ENCODE measurements around the gene APRT. TPM values are rescaled to one million over a fixed set of nuclear protein-coding genes. Genes with fewer than 3 reads are reported as not detected.
A peak's percentile ranks its signal among the peaks of the same experiment; 100 is the strongest.

Gene APRT
- total RNA-seq, 2 donors from 2014 or later, result 116 to 139 TPM

DNA sequence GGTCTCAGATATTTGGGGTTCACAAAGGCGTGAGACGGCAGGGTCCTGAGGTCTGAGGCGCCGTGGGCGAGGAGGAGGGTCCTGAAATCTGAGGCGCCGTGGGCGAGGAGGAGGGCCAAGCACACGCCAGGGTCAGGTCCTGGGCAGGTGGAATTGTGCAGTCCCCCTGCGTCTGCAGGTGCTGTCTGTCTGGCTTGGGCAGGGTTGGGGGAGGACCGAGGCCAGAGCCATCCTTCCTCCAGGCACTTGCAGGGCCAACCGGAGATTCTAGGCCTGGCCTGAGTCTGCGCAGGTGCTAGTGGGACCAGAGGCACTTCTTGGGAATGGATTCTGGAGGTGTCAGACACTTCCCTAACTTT lies 2.4 kb upstream of the APRT start:
- peaks cover 0 to 2% of the 10 kb centered on the region in 2 donors for H3K36me3 Mint-ChIP-seq (ENCODE audit: insufficient read depth in 2 of 2)
- DNase-seq, result no peak
- H3K9me3 Mint-ChIP-seq, result no peaks in the 10 kb centered on the region
- no peak for ATAC-seq (replicated peaks in 1 of 2)
- H3K27ac Mint-ChIP-seq, result no peak overlapping the region
- peaks cover 23% of the 10 kb centered on the region for H3K4me1 Mint-ChIP-seq (ENCODE audit: low read depth)
- no peaks in the 10 kb centered on the region for H3K27me3 Mint-ChIP-seq (ENCODE audit: low read depth)
- H3K4me3 Mint-ChIP-seq, result peak overlapping the region; percentile 7 to 25

DNA sequence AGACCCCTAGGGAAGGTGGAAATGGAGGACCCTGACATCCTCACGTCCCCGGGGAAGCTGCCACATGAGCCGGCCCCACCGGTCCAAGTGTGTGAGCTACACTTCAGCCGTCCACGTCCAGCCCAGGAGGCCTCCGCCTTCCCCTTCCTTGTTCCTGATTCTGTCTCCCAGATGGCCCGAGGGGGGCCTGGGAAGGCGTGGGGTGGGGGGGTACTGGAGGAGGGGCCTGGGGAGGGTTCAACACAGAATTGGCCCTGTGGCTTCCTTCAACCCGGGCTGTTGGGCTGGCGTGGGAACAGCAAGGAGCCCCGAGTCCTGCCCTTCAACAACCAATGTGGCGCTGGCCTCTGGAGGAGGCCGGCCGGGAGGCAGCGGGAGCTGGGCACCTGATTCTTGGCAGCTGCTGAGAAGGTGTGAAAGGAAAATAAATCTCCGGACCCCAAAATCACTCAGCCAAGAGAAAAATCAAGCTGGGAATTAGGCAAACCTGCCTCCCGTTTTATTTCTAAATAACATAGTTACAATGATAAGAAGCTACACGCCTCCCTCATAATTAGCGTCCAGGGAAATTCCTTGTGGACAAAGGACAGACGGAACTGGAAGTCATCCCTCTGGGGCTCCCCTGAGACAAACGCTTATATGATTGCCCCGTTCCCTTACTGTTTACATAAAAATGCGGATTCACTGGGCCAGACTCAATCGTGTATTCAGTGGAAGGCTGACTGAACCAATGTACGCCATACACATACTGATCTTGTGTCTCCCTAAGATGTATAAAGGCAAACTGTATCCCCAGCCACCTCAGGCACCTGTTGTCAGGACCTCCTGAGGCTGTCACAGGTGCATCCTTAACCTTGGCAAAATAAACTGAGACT lies 1.8 kb upstream of the APRT start:
- no peaks in the 10 kb centered on the region for H3K27me3 Mint-ChIP-seq (ENCODE audit: low read depth)
- H3K9me3 Mint-ChIP-seq, result no peaks in the 10 kb centered on the region
- H3K4me3 Mint-ChIP-seq, result peak overlapping the region; percentile 90 to 97

DNA sequence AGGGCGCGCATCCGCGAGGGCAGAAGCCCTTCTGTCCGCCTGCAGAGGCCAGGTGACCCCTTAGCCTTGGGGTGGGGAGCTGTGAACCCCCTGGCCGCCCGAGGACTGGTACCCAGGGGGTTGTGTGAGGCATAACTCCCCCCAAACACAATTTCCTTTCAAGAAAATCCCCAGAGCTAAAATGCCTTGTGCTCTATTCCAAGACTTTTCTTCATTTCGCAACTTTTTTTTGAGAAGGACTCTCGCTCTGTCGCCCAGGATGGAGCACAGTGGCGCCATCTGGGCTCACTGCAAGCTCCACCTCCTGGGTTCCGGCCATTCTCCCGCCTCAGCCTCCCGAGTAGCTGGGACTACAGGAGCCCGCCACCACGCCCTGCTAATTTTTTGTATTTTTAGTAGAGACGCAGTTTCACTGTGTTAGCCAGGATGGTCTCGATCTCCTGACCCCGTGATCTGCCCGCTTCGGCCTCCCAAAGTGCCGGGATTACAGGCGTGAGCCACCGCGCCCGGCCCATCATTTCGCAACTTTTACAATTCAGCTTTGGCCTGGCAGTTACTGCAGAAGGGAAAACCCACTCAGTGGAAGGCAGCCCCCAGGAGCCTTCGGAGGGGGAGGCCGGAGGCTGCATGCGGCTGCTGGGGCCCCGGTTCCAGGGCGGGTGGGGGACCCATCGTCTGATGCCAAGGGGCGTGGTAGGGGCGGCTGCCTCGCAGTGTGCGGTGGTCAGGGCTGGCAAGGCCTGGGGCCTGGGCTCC lies 963 bp upstream of the APRT start:
- DNase-seq (peak; percentile 31 to 36), ATAC-seq (replicated peaks in 1 of 2) (no peak)
- no peaks in the 10 kb centered on the region for H3K9me3 Mint-ChIP-seq
- no peaks in the 10 kb centered on the region for H3K27me3 Mint-ChIP-seq (ENCODE audit: low read depth)
- H3K36me3 Mint-ChIP-seq (ENCODE audit: insufficient read depth in 2 of 2), result peaks cover 0 to 2% of the 10 kb centered on the region in 2 donors
- peaks cover 36% of the 10 kb centered on the region for H3K4me1 Mint-ChIP-seq (ENCODE audit: low read depth)
- peak overlapping the region; percentile 90 to 97 for H3K4me3 Mint-ChIP-seq
- peak overlapping the region; percentile 76 for H3K27ac Mint-ChIP-seq

More for the DNA sequence above, 1.8 kb upstream of the APRT start:
- no peak for ATAC-seq (replicated peaks in 1 of 2)
- Mint-ChIP-seq H3K4me1 (ENCODE audit: low read depth) (peaks cover 28% of the 10 kb centered on the region), H3K36me3 (ENCODE audit: insufficient read depth in 2 of 2) (peaks cover 0 to 2% of the 10 kb centered on the region in 2 donors), H3K27ac (no peak overlapping the region)
- no peak for DNase-seq

DNA sequence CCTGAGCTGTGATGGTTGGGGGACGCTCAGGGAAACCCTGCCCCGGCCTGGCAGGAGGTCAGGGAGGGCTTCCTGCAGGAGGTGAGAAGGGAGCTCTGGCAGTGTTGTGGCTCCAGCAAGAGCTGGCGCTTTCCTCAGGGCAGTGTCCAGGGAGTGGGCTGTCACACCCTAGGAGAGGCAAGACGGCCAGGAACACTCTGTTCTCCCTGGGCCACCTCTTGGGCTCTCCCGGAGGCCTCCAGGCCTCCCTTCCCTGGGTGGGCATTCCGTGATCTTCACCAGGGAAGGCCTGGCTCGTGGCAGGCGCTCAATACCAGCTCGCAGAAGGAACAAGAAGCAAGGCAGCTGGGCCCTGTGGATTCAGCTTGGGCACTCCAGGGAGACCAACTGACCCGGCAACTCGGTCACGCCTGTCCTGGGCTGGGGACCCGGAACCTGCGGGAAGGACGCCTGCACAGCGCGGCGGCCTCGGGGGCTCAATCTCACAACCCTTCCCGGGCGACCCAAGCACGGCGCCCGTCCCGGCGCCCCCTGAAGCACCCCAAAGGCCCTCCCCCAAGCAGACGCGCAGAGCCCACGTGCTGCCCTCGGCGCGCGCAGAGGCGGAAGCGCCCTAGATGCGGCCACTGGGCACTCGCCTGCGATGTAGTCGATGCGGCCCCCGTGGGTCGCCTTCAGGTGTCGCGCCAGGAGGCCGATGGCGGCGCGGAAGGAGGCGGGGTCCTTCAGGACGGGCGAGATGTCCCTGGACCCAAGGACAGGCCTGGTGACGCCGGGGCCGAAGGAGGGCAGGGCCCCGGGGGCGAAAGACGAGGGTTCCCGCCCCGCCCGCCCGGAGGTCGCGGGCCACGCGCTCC lies 588 bp downstream of the APRT start:
- peaks cover 0 to 2% of the 10 kb centered on the region in 2 donors for H3K36me3 Mint-ChIP-seq (ENCODE audit: insufficient read depth in 2 of 2)
- peak; percentile 64 to 65 for ATAC-seq (replicated peaks in 1 of 2)
- no peaks in the 10 kb centered on the region for H3K9me3 Mint-ChIP-seq
- H3K27me3 Mint-ChIP-seq (ENCODE audit: low read depth), result no peaks in the 10 kb centered on the region
- peaks cover 36% of the 10 kb centered on the region for H3K4me1 Mint-ChIP-seq (ENCODE audit: low read depth)
- peak overlapping the region; percentile 97 to 98 for H3K4me3 Mint-ChIP-seq
- DNase-seq, result peak; percentile 78 to 80
- peak overlapping the region; percentile 96 for H3K27ac Mint-ChIP-seq

DNA sequence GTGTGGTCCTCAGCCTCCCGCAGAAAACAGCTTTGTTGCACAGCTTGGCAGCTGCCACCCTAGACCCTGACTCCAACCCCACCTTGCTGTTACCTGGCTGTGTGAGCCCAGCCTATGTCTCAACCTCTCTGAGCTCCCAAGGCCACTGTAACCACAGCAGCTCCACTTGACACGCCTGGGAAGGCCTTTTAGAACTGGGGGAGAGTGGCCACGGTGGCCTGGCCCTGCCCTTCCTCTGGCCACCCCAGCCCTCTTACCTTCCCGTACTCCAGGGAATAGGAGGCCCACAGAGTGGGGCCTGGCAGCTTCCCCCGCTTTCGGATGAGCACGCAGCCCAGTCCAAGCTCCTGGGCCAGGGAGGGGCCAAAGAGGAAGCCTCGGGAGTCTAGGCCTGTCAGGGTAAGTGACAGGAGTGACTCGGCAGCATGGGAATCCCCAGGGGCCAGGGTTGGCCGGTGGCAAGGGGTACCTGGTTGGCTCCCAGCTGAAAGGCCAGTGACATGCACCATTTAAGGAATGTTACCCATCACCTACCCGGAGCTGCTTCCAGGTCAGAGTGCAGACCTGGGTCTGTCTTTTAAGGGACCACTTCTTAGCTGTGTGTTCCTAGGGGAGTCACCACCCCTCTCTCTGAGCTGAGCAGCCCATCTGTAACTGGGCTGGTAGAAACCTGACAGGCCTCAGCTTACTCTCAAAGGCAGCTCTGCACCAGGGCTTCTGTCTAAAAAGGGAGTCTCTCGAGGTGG lies 1.4 kb downstream of the APRT start:
- peaks cover 0 to 2% of the 10 kb centered on the region in 2 donors for H3K36me3 Mint-ChIP-seq (ENCODE audit: insufficient read depth in 2 of 2)
- no peaks in the 10 kb centered on the region for H3K9me3 Mint-ChIP-seq
- H3K4me3 Mint-ChIP-seq, result peak overlapping the region; percentile 97 to 98
- ATAC-seq (replicated peaks in 1 of 2) (no peak), DNase-seq (peak; percentile 46 to 51)
- H3K27ac Mint-ChIP-seq, result peak overlapping the region; percentile 96
- H3K27me3 Mint-ChIP-seq (ENCODE audit: low read depth), result no peaks in the 10 kb centered on the region
- peaks cover 36% of the 10 kb centered on the region for H3K4me1 Mint-ChIP-seq (ENCODE audit: low read depth)

DNA sequence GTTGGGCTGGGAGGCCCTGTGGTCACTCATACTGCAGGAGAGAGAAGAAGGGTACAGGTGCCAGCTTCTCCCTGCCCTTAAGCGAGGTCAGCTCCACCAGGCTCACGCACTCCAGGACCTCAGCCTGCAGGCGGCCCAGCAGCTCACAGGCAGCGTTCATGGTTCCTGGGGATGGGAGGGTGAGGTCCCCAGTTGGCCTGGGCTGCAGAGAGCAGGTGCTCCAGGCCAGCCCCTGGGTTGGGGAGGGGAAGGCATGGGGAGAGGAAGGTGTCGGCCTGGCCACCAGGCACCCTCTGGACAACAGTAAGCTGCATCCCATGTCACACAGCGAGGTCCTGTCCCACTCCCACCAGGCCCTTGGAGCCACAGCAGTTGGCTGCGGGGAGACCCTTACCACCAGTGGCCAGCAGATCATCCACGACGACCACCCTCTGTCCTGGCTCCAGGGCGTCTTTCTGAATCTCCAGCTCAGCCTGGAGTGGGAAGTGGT lies 2.0 kb downstream of the APRT start:
- Mint-ChIP-seq H3K9me3 (no peaks in the 10 kb centered on the region), H3K27me3 (ENCODE audit: low read depth) (no peaks in the 10 kb centered on the region), H3K4me3 (peak overlapping the region; percentile 97 to 98), H3K36me3 (ENCODE audit: insufficient read depth in 2 of 2) (peaks cover 0 to 2% of the 10 kb centered on the region in 2 donors), H3K4me1 (ENCODE audit: low read depth) (peaks cover 36% of the 10 kb centered on the region), H3K27ac (no peak overlapping the region)
- ATAC-seq (replicated peaks in 1 of 2), result no peak
- DNase-seq, result no peak

DNA sequence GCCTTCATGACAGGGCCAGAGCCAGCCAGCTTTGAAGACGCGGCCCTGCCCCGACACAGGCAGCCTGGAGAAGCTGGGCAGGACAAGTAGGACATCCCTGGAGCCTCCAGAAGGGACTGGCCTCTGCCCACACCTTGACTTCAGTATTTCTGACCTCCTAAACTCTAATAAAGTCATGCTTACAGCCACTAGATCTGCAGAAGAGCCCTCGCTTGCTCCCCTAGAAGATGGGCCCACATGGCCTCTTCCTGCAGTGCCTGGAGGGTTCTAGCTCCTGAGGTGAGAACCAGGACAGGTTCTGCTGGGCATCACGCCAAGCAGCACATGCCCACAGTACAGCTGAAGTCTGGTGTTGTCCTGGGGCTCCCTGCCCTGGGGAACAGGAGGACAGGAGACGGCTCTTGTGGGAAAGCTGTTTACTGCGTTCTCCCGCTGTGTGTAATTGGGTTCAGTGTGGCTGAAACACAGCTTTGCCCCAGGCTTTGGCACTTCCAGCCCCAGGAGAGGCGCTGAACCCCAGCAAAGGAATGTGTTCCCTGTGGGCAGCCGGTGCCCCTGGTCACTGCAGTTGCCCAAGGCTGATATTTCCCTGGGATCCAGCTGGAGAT lies 2.6 kb downstream of the APRT start:
- H3K36me3 Mint-ChIP-seq (ENCODE audit: insufficient read depth in 2 of 2), result peaks cover 0 to 2% of the 10 kb centered on the region in 2 donors
- peak overlapping the region; percentile 28 for H3K27ac Mint-ChIP-seq
- H3K9me3 Mint-ChIP-seq, result no peaks in the 10 kb centered on the region
- peaks cover 36% of the 10 kb centered on the region for H3K4me1 Mint-ChIP-seq (ENCODE audit: low read depth)
- no peaks in the 10 kb centered on the region for H3K27me3 Mint-ChIP-seq (ENCODE audit: low read depth)
- ATAC-seq (replicated peaks in 1 of 2), result no peak
- no peak for DNase-seq
- peak overlapping the region; percentile 97 to 98 for H3K4me3 Mint-ChIP-seq

DNA sequence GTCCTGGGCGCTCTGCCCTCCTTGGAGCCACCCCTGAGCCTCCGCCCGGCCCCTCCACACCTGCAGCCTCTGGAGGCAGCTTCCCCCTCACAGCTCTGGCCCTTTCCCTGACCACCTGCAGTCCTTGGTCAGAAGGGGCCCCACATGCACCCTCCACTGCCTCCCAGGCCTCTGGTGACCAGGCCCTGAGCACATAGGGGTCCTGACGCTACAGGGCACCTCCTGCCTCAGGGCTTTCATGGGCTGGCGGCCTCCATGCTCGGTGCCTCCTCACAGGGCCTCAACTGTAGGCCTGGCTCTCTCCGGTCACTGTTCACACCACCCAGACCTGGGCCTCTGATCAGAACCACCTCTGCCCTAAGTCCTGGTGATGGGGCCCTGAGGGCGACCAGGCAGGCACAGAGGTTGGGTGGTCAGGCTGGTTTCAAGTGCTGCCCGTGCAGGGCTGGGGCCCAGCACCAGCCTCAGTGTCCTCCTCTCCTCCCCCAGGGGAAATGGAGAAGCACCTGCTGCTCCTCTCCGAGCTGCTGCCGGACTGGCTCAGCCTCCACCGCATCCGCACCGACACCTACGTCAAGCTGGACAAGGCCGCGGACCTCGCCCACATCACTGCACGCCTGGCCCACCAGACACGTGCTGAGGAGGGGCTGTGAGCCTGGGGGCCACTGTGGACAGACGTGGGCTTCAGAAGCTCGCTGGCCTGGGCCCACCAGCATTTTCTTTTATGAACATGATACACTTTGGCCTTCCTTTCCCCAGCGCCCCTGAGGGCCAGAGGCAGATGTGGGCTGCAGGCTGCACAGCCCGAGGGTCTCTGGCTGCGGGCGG lies 3.9 kb downstream of the APRT start:
- DNase-seq (no peak), ATAC-seq (replicated peaks in 1 of 2) (no peak)
- no peaks in the 10 kb centered on the region for H3K27me3 Mint-ChIP-seq (ENCODE audit: low read depth)
- peak overlapping the region in 1 of 2 donors; percentile 37 for H3K4me3 Mint-ChIP-seq
- H3K4me1 Mint-ChIP-seq (ENCODE audit: low read depth), result peaks cover 34% of the 10 kb centered on the region
- H3K36me3 Mint-ChIP-seq (ENCODE audit: insufficient read depth in 2 of 2), result peaks cover 0 to 2% of the 10 kb centered on the region in 2 donors
- H3K9me3 Mint-ChIP-seq, result no peaks in the 10 kb centered on the region
- H3K27ac Mint-ChIP-seq, result peak overlapping the region; percentile 57

DNA sequence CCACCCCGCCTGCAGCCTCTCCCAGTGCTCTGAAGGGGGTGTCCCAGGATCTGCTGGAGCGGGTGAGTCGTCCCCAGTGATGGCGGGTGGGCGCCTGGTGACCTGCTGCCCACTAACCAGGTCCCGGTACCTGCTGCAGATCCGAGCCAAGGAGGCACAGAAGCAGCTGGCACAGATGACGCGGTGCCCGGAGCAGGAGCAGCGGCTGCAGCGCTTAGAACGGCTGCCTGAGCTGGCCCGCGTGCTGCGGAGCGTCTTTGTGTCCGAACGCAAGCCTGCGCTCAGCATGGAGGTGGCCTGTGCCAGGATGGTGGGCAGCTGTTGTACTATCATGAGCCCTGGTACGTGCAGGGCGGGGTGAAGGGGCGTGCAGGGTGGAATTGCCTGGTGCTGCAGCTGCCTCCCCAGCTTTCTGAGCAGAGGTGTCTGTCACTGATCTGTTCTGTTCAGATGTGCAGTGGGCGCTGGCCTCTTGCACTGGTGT lies 4.5 kb downstream of the APRT start:
- Mint-ChIP-seq H3K27ac (no peak overlapping the region), H3K36me3 (ENCODE audit: insufficient read depth in 2 of 2) (peaks cover 0 to 2% of the 10 kb centered on the region in 2 donors), H3K9me3 (no peaks in the 10 kb centered on the region), H3K27me3 (ENCODE audit: low read depth) (no peaks in the 10 kb centered on the region), H3K4me1 (ENCODE audit: low read depth) (peaks cover 31% of the 10 kb centered on the region), H3K4me3 (no peak overlapping the region)
- no peak for ATAC-seq (replicated peaks in 1 of 2)
- DNase-seq, result no peak

DNA sequence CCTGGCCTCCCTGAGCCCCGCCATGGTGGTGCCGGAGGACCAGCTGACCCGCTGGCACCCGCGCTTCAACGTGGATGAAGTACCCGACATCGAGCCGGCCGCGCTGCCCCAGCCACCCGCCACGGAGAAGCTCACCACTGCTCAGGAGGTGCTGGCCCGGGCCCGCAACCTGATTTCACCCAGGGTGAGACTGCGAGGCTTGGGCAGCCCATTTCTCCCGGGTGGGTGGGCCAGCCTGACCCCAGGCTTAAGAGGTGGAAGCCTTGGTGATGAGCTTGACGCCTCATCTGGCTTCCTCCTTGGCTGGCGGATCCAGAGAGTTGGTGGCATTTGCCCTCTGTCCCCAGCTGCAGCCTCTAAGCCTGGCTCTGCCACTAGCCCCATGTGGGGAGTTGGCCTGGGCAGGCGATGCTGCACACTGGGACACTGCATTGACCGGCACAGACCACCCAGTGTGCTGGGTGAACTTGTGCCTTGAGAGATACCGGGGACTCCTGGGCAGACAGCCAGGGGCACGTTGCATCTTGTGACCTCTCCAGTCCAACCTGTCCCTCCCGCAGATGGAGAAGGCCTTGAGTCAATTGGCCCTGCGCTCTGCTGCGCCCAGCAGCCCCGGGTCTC lies 5.1 kb downstream of the APRT start:
- no peak for ATAC-seq (replicated peaks in 1 of 2)
- Mint-ChIP-seq H3K9me3 (no peaks in the 10 kb centered on the region), H3K36me3 (ENCODE audit: insufficient read depth in 2 of 2) (peaks cover 0 to 2% of the 10 kb centered on the region in 2 donors), H3K4me3 (peak overlapping the region in 1 of 2 donors; percentile 52), H3K4me1 (ENCODE audit: low read depth) (peaks cover 32% of the 10 kb centered on the region), H3K27ac (no peak overlapping the region), H3K27me3 (ENCODE audit: low read depth) (no peaks in the 10 kb centered on the region)
- no peak for DNase-seq
